ENCODE results near the gene NOL4L. TPM values are rescaled to one million over a fixed set of nuclear protein-coding genes. Genes with fewer than 3 reads are reported as not detected.

NOL4L gene
- total and polyA plus RNA-seq, 2 experiments from 2014 or later = 38.8 to 39.2 TPM

- TF ChIP-seq CTCF (conservative IDR thresholded peaks at IDR 0.05; ENCODE audit: low read depth in 2 of 2) (no peak), ZNF114 (CRISPR knock-in tag; IDR thresholded peaks at IDR 0.05) (no peak), ZNF331 (CRISPR knock-in tag; IDR thresholded peaks at IDR 0.05; ENCODE audit: low read depth) (no peak), EZH2 (IDR thresholded peaks at IDR 0.05; ENCODE audit: low read depth, unreplicated experiment) (no peak), POLR2AphosphoS5 (IDR thresholded peaks at IDR 0.05; ENCODE audit: low read depth) (no peak), STAT1 (IDR thresholded peaks at IDR 0.05; ENCODE audit: unreplicated experiment) (no peak), CREB1 (CRISPR knock-in tag; IDR thresholded peaks at IDR 0.05; ENCODE audit: low read depth) (no peak), REST (IDR thresholded peaks at IDR 0.05; ENCODE audit: unreplicated experiment) (no peak)
Measured at GRCh38 chr20:32607727-32608663, 22.9 kb upstream of the NOL4L start (continued).

GRCh38 chr20:32607324-32607723, 22.2 kb upstream of the NOL4L start:
- H3K27me3 ChIP-seq (ENCODE audit: insufficient read depth) = no peaks in the 10 kb centered on the region
- peaks cover 4% of the 10 kb centered on the region for H3K27me3 Mint-ChIP-seq (ENCODE audit: insufficient read depth, low read depth, poor library complexity)
- no peaks in the 10 kb centered on the region for H3K36me3 ChIP-seq (ENCODE audit: insufficient read depth)
- H3K27ac ChIP-seq (ENCODE audit: low read depth) = no peak overlapping the region
- H3K4me3 Mint-ChIP-seq = no peak overlapping the region
- H3K79me2 ChIP-seq (replicated peaks; ENCODE audit: insufficient read depth) = no peaks in the 10 kb centered on the region
- DNase-seq (ENCODE audit: low spot score) (no peak), ATAC-seq (no peak)
- no peaks in the 10 kb centered on the region for H4K20me1 ChIP-seq (replicated peaks; ENCODE audit: insufficient read depth)
- peaks cover 22% of the 10 kb centered on the region for H3K4me1 ChIP-seq (ENCODE audit: insufficient read depth)
- no peaks in the 10 kb centered on the region for H3K36me3 Mint-ChIP-seq (ENCODE audit: low read depth)
- no peak overlapping the region for H3K4me3 ChIP-seq
- H3F3A ChIP-seq (replicated peaks; ENCODE audit: low read depth) = peaks cover 14% of the 10 kb centered on the region; the same call in 1 of the 2 replicates
- peak overlapping the region; percentile 23; the same call in 1 of the 2 replicates for H2AFZ ChIP-seq
- H3K27ac Mint-ChIP-seq = no peak overlapping the region
- no peaks in the 10 kb centered on the region for H3K9me2 ChIP-seq (ENCODE audit: insufficient read depth)
- peaks cover 15% of the 10 kb centered on the region for H3K4me1 Mint-ChIP-seq
- H3K4me2 ChIP-seq = no peak overlapping the region
- H3K9me3 Mint-ChIP-seq = no peaks in the 10 kb centered on the region; the same call in 2 of the 3 replicates
- no peak for TF ChIP-seq ETS1 (IDR thresholded peaks at IDR 0.05)
- TF ChIP-seq ZNF331 (CRISPR knock-in tag; IDR thresholded peaks at IDR 0.05; ENCODE audit: low read depth) = no peak
- no peak for TF ChIP-seq CREB1 (CRISPR knock-in tag; IDR thresholded peaks at IDR 0.05; ENCODE audit: low read depth)
- no peak for TF ChIP-seq POLR2AphosphoS5 (IDR thresholded peaks at IDR 0.05; ENCODE audit: low read depth)
- no peak for TF ChIP-seq REST (IDR thresholded peaks at IDR 0.05; ENCODE audit: unreplicated experiment)
- TF ChIP-seq CTCF (conservative IDR thresholded peaks at IDR 0.05; ENCODE audit: low read depth in 2 of 2) = no peak
- no peak for TF ChIP-seq NANOG (IDR thresholded peaks at IDR 0.05; ENCODE audit: borderline replicate concordance)
- TF ChIP-seq STAT1 (IDR thresholded peaks at IDR 0.05; ENCODE audit: unreplicated experiment) = no peak

All from GM23338 (cell line).